AG10803 (cell line): ENCODE results near the gene TEX9.

Experiments
- DNase-seq: peaks from one replicate; pipeline ENCODE4 v3.0.0; 2010; ENCODE audit warnings: low read depth
- H3K4me3 ChIP-seq: 2 replicates; pipeline ENCODE4 v1.5.1; 2011; ENCODE audit warnings: mild to moderate bottlenecking, low read length, control low read depth
- CTCF ChIP-seq: conservative IDR thresholded peaks from 2 replicates; pipeline ENCODE4 v1.5.1; 2011; ENCODE audit warnings: mild to moderate bottlenecking, low read length, control low read depth, inconsistent platforms

The TEX9 gene

GRCh38 chr15:56327721-56328502 lies 37.3 kb upstream of the TEX9 start:
- no peak for TF ChIP-seq CTCF
- DNase-seq: peak; percentile 16
- no peak overlapping the region for H3K4me3 ChIP-seq

GRCh38 chr15:56337084-56337725 lies 28.0 kb upstream of the TEX9 start:
- no peak for TF ChIP-seq CTCF
- DNase-seq: no peak
- no peak overlapping the region for H3K4me3 ChIP-seq

GRCh38 chr15:56339594-56339993 lies 25.6 kb upstream of the TEX9 start:
- DNase-seq: no peak
- TF ChIP-seq CTCF: no peak
- no peak overlapping the region for H3K4me3 ChIP-seq

GRCh38 chr15:56341201-56341600 lies 24.0 kb upstream of the TEX9 start:
- no peak overlapping the region for H3K4me3 ChIP-seq
- TF ChIP-seq CTCF: no peak
- no peak for DNase-seq

- TF ChIP-seq CTCF: no peak
- no peak overlapping the region for H3K4me3 ChIP-seq
- DNase-seq: peak; percentile 21
Observed at GRCh38 chr15:56342653-56343052, 22.6 kb upstream of the TEX9 start.

GRCh38 chr15:56343879-56344278 lies 21.3 kb upstream of the TEX9 start:
- DNase-seq: no peak
- TF ChIP-seq CTCF: no peak

GRCh38 chr15:56344336-56344735 lies 20.9 kb upstream of the TEX9 start:
- no peak overlapping the region for H3K4me3 ChIP-seq
- no peak for DNase-seq

More at GRCh38 chr15:56343879-56344278, 21.3 kb upstream of the TEX9 start:
- no peak overlapping the region for H3K4me3 ChIP-seq

More at GRCh38 chr15:56344336-56344735, 20.9 kb upstream of the TEX9 start:
- no peak for TF ChIP-seq CTCF
